ENCODE data around the gene P2RX1. TPM values are rescaled to one million over a fixed set of nuclear protein-coding genes. Genes with fewer than 3 reads are reported as not detected.

Gene P2RX1
- total and polyA plus RNA-seq, 4 experiments from 2014 or later = not detected

GRCh38 chr17:3905017-3905520 lies 11.2 kb downstream of the P2RX1 start:
- Histone ChIP-seq H3K36me3 (ENCODE audit: insufficient read depth, low read length) (no peaks in the 10 kb centered on the region), H3K9me3 (ENCODE audit: control insufficient read depth in 1 of 2, low read length in 2 of 2) (no peaks in the 10 kb centered on the region), H3K27me3 (ENCODE audit: insufficient read depth, low read length) (no peaks in the 10 kb centered on the region), H3K27ac (ENCODE audit: low read depth, low read length) (no peak overlapping the region), H3K4me1 (ENCODE audit: insufficient read depth, low read length) (no peaks in the 10 kb centered on the region), H3K4me3 (ENCODE audit: low read length in 2 of 2) (no peak overlapping the region)
- Mint-ChIP-seq H3K9me3 (no peaks in the 10 kb centered on the region), H3K27ac (no peak overlapping the region), H3K4me3 (no peak overlapping the region), H3K36me3 (no peaks in the 10 kb centered on the region), H3K27me3 (no peaks in the 10 kb centered on the region), H3K4me1 (peaks cover 0 to under 1% (median 0%) of the 10 kb centered on the region in 4 donors)
- intact Hi-C loops (cut with micrococcal nuclease) = no loop called here
- CTCF ChIA-PET (ENCODE audit: partially characterized antibody) = interaction anchor here (1.0 to 1.7 kb wide), 3 partner anchors 8 to 60 kb away, joined by 3 to 10 read pairs (median 4); partner anchors contain the start of gene NCBP3
- POLR2A ChIA-PET (ENCODE audit: partially characterized antibody) = no interaction called here
- no peak for DNase-seq

GRCh38 chr17:3904501-3904900 lies 11.8 kb downstream of the P2RX1 start:
- no peaks in the 10 kb centered on the region for H3K4me1 Mint-ChIP-seq
- no peaks in the 10 kb centered on the region for H3K27me3 ChIP-seq (ENCODE audit: insufficient read depth, low read length)
- H3K27ac ChIP-seq (ENCODE audit: low read depth, low read length) = no peak overlapping the region
- no peaks in the 10 kb centered on the region for H3K27me3 Mint-ChIP-seq
- H3K9me3 ChIP-seq (ENCODE audit: control insufficient read depth in 1 of 2, low read length in 2 of 2) = no peaks in the 10 kb centered on the region
- H3K9me3 Mint-ChIP-seq = no peaks in the 10 kb centered on the region
- intact Hi-C loops (cut with micrococcal nuclease) = no loop called here
- no peak for DNase-seq
- no peaks in the 10 kb centered on the region for H3K36me3 ChIP-seq (ENCODE audit: insufficient read depth, low read length)
- no peaks in the 10 kb centered on the region for H3K36me3 Mint-ChIP-seq
- H3K4me3 ChIP-seq (ENCODE audit: low read length in 2 of 2) = no peak overlapping the region
- ChIA-PET CTCF (ENCODE audit: partially characterized antibody) (interaction anchor here (1.7 kb wide), 1 partner anchor 9 kb away, joined by 10 read pairs; no protein-coding TSS in a partner anchor), POLR2A (ENCODE audit: partially characterized antibody) (no interaction called here)
- no peak overlapping the region for H3K27ac Mint-ChIP-seq
- H3K4me3 Mint-ChIP-seq = no peak overlapping the region
- no peaks in the 10 kb centered on the region for H3K4me1 ChIP-seq (ENCODE audit: insufficient read depth, low read length)

- H3K27ac Mint-ChIP-seq = no peak overlapping the region
- H3K27me3 Mint-ChIP-seq = no peaks in the 10 kb centered on the region
- no peak overlapping the region for H3K4me3 Mint-ChIP-seq
- Histone ChIP-seq H3K36me3 (ENCODE audit: insufficient read depth, low read length) (no peaks in the 10 kb centered on the region), H3K4me3 (ENCODE audit: low read length in 2 of 2) (no peak overlapping the region), H3K27ac (ENCODE audit: low read depth, low read length) (no peak overlapping the region), H3K4me1 (ENCODE audit: insufficient read depth, low read length) (no peaks in the 10 kb centered on the region), H3K9me3 (ENCODE audit: control insufficient read depth in 1 of 2, low read length in 2 of 2) (no peaks in the 10 kb centered on the region), H3K27me3 (ENCODE audit: insufficient read depth, low read length) (no peaks in the 10 kb centered on the region)
- intact Hi-C loops (cut with micrococcal nuclease) = no loop called here
- DNase-seq = no peak
- H3K9me3 Mint-ChIP-seq = no peaks in the 10 kb centered on the region
- POLR2A ChIA-PET (ENCODE audit: partially characterized antibody) = no interaction called here
- CTCF ChIA-PET (ENCODE audit: partially characterized antibody) = interaction anchor here (1.7 kb wide), 1 partner anchor 9 kb away, joined by 10 read pairs; no protein-coding TSS in a partner anchor
- no peaks in the 10 kb centered on the region for H3K4me1 Mint-ChIP-seq
- no peaks in the 10 kb centered on the region for H3K36me3 Mint-ChIP-seq
Observed at GRCh38 chr17:3903881-3904290, 12.4 kb downstream of the P2RX1 start.

GRCh38 chr17:3903051-3903825 lies 13.0 kb downstream of the P2RX1 start:
- Mint-ChIP-seq H3K9me3 (no peaks in the 10 kb centered on the region), H3K27me3 (no peaks in the 10 kb centered on the region), H3K27ac (no peak overlapping the region), H3K4me3 (no peak overlapping the region), H3K36me3 (no peaks in the 10 kb centered on the region), H3K4me1 (no peaks in the 10 kb centered on the region)
- Histone ChIP-seq H3K27me3 (ENCODE audit: insufficient read depth, low read length) (no peaks in the 10 kb centered on the region), H3K4me3 (ENCODE audit: low read length in 2 of 2) (no peak overlapping the region), H3K27ac (ENCODE audit: low read depth, low read length) (no peak overlapping the region), H3K36me3 (ENCODE audit: insufficient read depth, low read length) (no peaks in the 10 kb centered on the region), H3K9me3 (ENCODE audit: control insufficient read depth in 1 of 2, low read length in 2 of 2) (no peaks in the 10 kb centered on the region), H3K4me1 (ENCODE audit: insufficient read depth, low read length) (no peaks in the 10 kb centered on the region)
- DNase-seq = no peak
- POLR2A ChIA-PET (ENCODE audit: partially characterized antibody) = no interaction called here
- CTCF ChIA-PET (ENCODE audit: partially characterized antibody) = interaction anchor here (1.7 to 2.9 kb wide), 2 partner anchors 10 kb away, joined by 10 to 18 read pairs; no protein-coding TSS in a partner anchor
- intact Hi-C loops (cut with micrococcal nuclease) = no loop called here

- Mint-ChIP-seq H3K4me3 (no peak overlapping the region), H3K27me3 (no peaks in the 10 kb centered on the region), H3K4me1 (no peaks in the 10 kb centered on the region), H3K36me3 (no peaks in the 10 kb centered on the region), H3K9me3 (no peaks in the 10 kb centered on the region), H3K27ac (no peak overlapping the region)
- ChIA-PET POLR2A (ENCODE audit: partially characterized antibody) (no interaction called here), CTCF (ENCODE audit: partially characterized antibody) (interaction anchor here (2.9 kb wide), 1 partner anchor 13 kb away, joined by 18 read pairs; no protein-coding TSS in a partner anchor)
- DNase-seq = no peak
- Histone ChIP-seq H3K9me3 (ENCODE audit: control insufficient read depth in 1 of 2, low read length in 2 of 2) (no peaks in the 10 kb centered on the region), H3K27me3 (ENCODE audit: insufficient read depth, low read length) (no peaks in the 10 kb centered on the region), H3K4me3 (ENCODE audit: low read length in 2 of 2) (no peak overlapping the region), H3K4me1 (ENCODE audit: insufficient read depth, low read length) (no peaks in the 10 kb centered on the region), H3K27ac (ENCODE audit: low read depth, low read length) (no peak overlapping the region), H3K36me3 (ENCODE audit: insufficient read depth, low read length) (no peaks in the 10 kb centered on the region)
- intact Hi-C loops (cut with micrococcal nuclease) = no loop called here
Observed at GRCh38 chr17:3900646-3901045, 15.6 kb downstream of the P2RX1 start.

GRCh38 chr17:3897731-3898130 lies 18.5 kb downstream of the P2RX1 start:
- H3K27ac ChIP-seq (ENCODE audit: low read depth, low read length) = no peak overlapping the region
- H3K27ac Mint-ChIP-seq = no peak overlapping the region
- H3K27me3 ChIP-seq (ENCODE audit: insufficient read depth, low read length) = no peaks in the 10 kb centered on the region
- POLR2A ChIA-PET (ENCODE audit: partially characterized antibody) = no interaction called here
- CTCF ChIA-PET (ENCODE audit: partially characterized antibody) = no interaction called here
- intact Hi-C loops (cut with micrococcal nuclease) = no loop called here
- H3K4me1 Mint-ChIP-seq = peaks cover 8 to 14% (median 11%) of the 10 kb centered on the region in 4 donors
- no peak overlapping the region for H3K4me3 ChIP-seq (ENCODE audit: low read length in 2 of 2)
- H3K36me3 Mint-ChIP-seq = no peaks in the 10 kb centered on the region
- H3K4me1 ChIP-seq (ENCODE audit: insufficient read depth, low read length) = peaks cover 9% of the 10 kb centered on the region
- no peak for DNase-seq
- no peaks in the 10 kb centered on the region for H3K9me3 ChIP-seq (ENCODE audit: control insufficient read depth in 1 of 2, low read length in 2 of 2)
- H3K4me3 Mint-ChIP-seq = no peak overlapping the region
- no peaks in the 10 kb centered on the region for H3K36me3 ChIP-seq (ENCODE audit: insufficient read depth, low read length)
- no peaks in the 10 kb centered on the region for H3K9me3 Mint-ChIP-seq
- no peaks in the 10 kb centered on the region for H3K27me3 Mint-ChIP-seq

- Mint-ChIP-seq H3K4me3 (no peak overlapping the region), H3K9me3 (no peaks in the 10 kb centered on the region), H3K36me3 (no peaks in the 10 kb centered on the region), H3K4me1 (peaks cover 10 to 18% (median 14%) of the 10 kb centered on the region in 4 donors), H3K27ac (no peak overlapping the region), H3K27me3 (no peaks in the 10 kb centered on the region)
- H3K9me3 ChIP-seq (ENCODE audit: control insufficient read depth in 1 of 2, low read length in 2 of 2) = no peaks in the 10 kb centered on the region
- H3K36me3 ChIP-seq (ENCODE audit: insufficient read depth, low read length) = no peaks in the 10 kb centered on the region
- CTCF ChIA-PET (ENCODE audit: partially characterized antibody) = no interaction called here
- no peak overlapping the region for H3K4me3 ChIP-seq (ENCODE audit: low read length in 2 of 2)
- POLR2A ChIA-PET (ENCODE audit: partially characterized antibody) = no interaction called here
- no peak overlapping the region for H3K27ac ChIP-seq (ENCODE audit: low read depth, low read length)
- intact Hi-C loops (cut with micrococcal nuclease) = no loop called here
- no peak for DNase-seq
- no peaks in the 10 kb centered on the region for H3K27me3 ChIP-seq (ENCODE audit: insufficient read depth, low read length)
- peaks cover 11% of the 10 kb centered on the region for H3K4me1 ChIP-seq (ENCODE audit: insufficient read depth, low read length)
Observed at GRCh38 chr17:3896968-3897235, 19.4 kb downstream of the P2RX1 start.

Data from CD4-positive, alpha-beta memory T cell (primary cell).